ENCODE data around the gene BCAS3. TPM values are rescaled to one million over a fixed set of nuclear protein-coding genes. Genes with fewer than 3 reads are reported as not detected.

The BCAS3 gene
- total RNA-seq, 4 donors from 2014 or later, result 20.7 to 76.3 (median 39.8) TPM

DNA sequence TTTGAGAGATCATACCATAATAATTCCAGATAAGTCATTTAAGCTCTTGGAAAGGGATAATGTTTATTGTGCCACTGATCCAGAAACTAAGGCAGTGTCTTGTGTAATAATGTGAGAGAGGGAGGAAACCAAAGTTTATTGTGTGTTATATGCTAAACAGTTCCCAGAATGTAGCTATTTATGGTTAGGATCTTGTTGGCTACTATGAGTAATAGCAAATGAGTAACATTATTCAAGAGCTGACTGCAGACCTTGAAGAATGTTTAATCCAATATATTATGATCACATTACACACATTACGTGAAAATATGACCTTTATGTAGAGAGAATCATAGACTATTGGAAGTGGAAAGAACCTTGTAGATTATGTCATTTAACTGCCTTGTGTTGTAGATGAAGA, 139.5 kb downstream of the BCAS3 start:
- Histone ChIP-seq H3K27ac (no peak overlapping the region), H3K4me1 (no peaks in the 10 kb centered on the region), H3K36me3 (no peaks in the 10 kb centered on the region), H3K9me3 (peaks cover 0 to 9% of the 10 kb centered on the region in 2 donors), H3K4me3 (no peak overlapping the region), H3K27me3 (no peaks in the 10 kb centered on the region)
- TF ChIP-seq, protein P1, sequence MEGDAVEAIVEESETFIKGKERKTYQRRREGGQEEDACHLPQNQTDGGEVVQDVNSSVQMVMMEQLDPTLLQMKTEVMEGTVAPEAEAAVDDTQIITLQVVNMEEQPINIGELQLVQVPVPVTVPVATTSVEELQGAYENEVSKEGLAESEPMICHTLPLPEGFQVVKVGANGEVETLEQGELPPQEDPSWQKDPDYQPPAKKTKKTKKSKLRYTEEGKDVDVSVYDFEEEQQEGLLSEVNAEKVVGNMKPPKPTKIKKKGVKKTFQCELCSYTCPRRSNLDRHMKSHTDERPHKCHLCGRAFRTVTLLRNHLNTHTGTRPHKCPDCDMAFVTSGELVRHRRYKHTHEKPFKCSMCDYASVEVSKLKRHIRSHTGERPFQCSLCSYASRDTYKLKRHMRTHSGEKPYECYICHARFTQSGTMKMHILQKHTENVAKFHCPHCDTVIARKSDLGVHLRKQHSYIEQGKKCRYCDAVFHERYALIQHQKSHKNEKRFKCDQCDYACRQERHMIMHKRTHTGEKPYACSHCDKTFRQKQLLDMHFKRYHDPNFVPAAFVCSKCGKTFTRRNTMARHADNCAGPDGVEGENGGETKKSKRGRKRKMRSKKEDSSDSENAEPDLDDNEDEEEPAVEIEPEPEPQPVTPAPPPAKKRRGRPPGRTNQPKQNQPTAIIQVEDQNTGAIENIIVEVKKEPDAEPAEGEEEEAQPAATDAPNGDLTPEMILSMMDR (IDR thresholded peaks at IDR 0.05), result no peak
- TF ChIP-seq POLR2AphosphoS5 (IDR thresholded peaks at IDR 0.05) (no peak), POLR2A (IDR thresholded peaks at IDR 0.05) (no peak)
- intact Hi-C loops (cut with DNase I; ENCODE audit: low total_unique reads), result no loop called here
- in situ Hi-C loops (cut with MboI; ENCODE audit: low pct_ligation_motif_present in 1 of 4, low pct_unique_long_range_greater_than_20kb in 1 of 4, low sequenced_read_pairs in 3 of 4), result no loop called here
- no peak for DNase-seq
- 40 to 59% methylated on average over 1 of the region's 1 CpG for WGBS, 2 donors (ENCODE audit: low coverage in 1 of 2)

DNA sequence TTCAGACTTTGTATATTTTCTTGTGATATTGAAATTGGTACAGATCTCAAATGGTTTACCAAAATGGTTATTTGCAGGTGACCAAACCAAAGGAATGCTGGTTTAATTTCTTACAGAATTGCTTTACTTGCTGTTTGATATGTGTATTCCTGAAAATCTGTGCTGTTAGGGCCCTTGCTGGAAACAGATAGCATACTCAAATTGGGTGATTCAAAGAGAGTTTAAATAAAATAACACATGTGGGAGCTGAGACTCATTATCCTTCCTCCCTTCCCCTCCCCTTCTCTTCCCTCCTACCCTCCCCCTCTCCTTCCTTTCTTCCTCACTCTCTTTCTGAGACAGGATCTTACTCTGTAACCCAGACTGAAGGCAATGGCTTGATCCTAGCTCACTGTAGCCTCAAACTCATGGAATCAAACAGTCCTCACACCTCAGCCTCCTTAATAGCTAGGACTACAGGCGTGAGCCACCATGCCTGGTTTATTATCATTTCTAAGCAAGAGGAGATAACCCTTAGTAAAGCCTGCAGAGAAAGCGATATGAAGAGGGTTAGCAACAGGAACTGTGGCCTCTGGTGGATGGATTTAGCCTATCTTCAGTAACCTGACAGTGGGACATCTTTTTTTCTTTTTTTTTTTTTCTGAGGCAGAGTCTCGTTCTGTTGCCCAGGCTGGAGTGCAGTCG, 141.9 kb downstream of the BCAS3 start:
- Histone ChIP-seq H3K4me1 (no peaks in the 10 kb centered on the region), H3K36me3 (no peaks in the 10 kb centered on the region), H3K27me3 (no peaks in the 10 kb centered on the region), H3K9me3 (no peaks in the 10 kb centered on the region), H3K4me3 (no peak overlapping the region), H3K27ac (no peak overlapping the region)
- 84 to 95% methylated on average over 4 of the region's 4 CpGs for WGBS, 2 donors (ENCODE audit: low coverage in 1 of 2)
- no peak for DNase-seq
- in situ Hi-C loops (cut with MboI; ENCODE audit: low pct_ligation_motif_present in 1 of 4, low pct_unique_long_range_greater_than_20kb in 1 of 4, low sequenced_read_pairs in 3 of 4) (no loop called here), intact Hi-C loops (cut with DNase I; ENCODE audit: low total_unique reads) (no loop called here)
- TF ChIP-seq POLR2A (IDR thresholded peaks at IDR 0.05) (no peak), POLR2AphosphoS5 (IDR thresholded peaks at IDR 0.05) (no peak), EP300 (IDR thresholded peaks at IDR 0.05; ENCODE audit: low read depth) (no peak)
- TF ChIP-seq, protein P1 (IDR thresholded peaks at IDR 0.05), result no peak

DNA sequence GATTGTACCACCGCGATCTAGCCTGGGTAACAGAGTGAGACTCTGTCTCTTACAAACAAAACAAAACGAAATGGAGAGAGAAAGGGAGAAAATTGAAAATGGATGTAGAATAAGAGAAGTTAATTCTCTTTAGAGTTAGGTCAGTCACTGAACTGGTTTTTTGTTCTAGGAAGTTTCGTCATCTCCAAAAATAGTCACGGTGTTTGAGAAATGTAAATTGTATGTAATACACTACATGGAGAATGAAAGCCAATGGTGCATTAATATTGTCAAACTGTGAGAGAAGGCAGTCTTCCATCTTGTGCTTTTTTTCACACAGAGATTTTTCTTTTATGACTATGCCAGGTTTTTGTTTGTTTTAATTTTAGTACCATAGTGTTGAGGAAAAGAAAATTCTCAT, 145.9 kb downstream of the BCAS3 start:
- in situ Hi-C loops (cut with MboI; ENCODE audit: low pct_ligation_motif_present in 1 of 4, low pct_unique_long_range_greater_than_20kb in 1 of 4, low sequenced_read_pairs in 3 of 4) (no loop called here), intact Hi-C loops (cut with DNase I; ENCODE audit: low total_unique reads) (no loop called here)
- H3K4me1 ChIP-seq, result no peaks in the 10 kb centered on the region
- H3K36me3 ChIP-seq, result no peaks in the 10 kb centered on the region
- H3K4me3 ChIP-seq, result no peak overlapping the region
- no peak overlapping the region for H3K27ac ChIP-seq
- no peaks in the 10 kb centered on the region for H3K9me3 ChIP-seq
- no peak for DNase-seq
- no peak for TF ChIP-seq POLR2A (IDR thresholded peaks at IDR 0.05)
- no peak for TF ChIP-seq EP300 (IDR thresholded peaks at IDR 0.05; ENCODE audit: low read depth)
- no peak for TF ChIP-seq POLR2AphosphoS5 (IDR thresholded peaks at IDR 0.05)
- TF ChIP-seq, protein P1 (IDR thresholded peaks at IDR 0.05), result no peak
- WGBS, 2 donors (ENCODE audit: low coverage in 1 of 2), result 64 to 83% methylated on average over 5 of the region's 5 CpGs
- no peaks in the 10 kb centered on the region for H3K27me3 ChIP-seq

DNA sequence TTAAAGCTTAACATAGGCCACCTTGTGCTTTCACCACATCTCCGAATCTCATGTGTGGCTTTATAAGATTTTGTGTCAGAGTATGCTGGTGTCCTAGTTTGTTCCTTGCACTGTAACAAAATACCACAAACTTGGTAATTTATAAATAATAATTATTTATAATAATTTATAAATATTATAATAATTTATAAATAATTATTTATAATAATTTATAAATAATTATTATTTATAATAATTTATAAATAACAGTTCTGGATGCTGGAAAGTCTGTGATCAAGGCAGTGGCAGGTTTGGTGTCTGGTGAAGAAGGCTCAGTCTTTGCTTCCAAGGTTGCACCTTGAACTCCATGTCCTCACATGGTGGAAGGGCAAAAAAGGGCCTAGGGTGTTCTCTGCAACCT, 147.7 kb downstream of the BCAS3 start:
- Histone ChIP-seq H3K27ac (no peak overlapping the region), H3K4me1 (no peaks in the 10 kb centered on the region), H3K4me3 (no peak overlapping the region), H3K27me3 (no peaks in the 10 kb centered on the region), H3K36me3 (no peaks in the 10 kb centered on the region), H3K9me3 (no peaks in the 10 kb centered on the region)
- DNase-seq, result no peak
- in situ Hi-C loops (cut with MboI; ENCODE audit: low pct_ligation_motif_present in 1 of 4, low pct_unique_long_range_greater_than_20kb in 1 of 4, low sequenced_read_pairs in 3 of 4) (no loop called here), intact Hi-C loops (cut with DNase I; ENCODE audit: low total_unique reads) (no loop called here)
- TF ChIP-seq POLR2AphosphoS5 (IDR thresholded peaks at IDR 0.05), result no peak
- TF ChIP-seq, protein P1 (IDR thresholded peaks at IDR 0.05), result no peak
- no peak for TF ChIP-seq EP300 (IDR thresholded peaks at IDR 0.05; ENCODE audit: low read depth)
- no peak for TF ChIP-seq POLR2A (IDR thresholded peaks at IDR 0.05)
- WGBS, 2 donors (ENCODE audit: low coverage in 1 of 2), result 92 to 100% methylated on average over 1 of the region's 1 CpG

Data from transverse colon (tissue), 4 donors.